GM04504 (cell line): ENCODE results near the gene SLC2A14.
"Not testable (repeated sequence)": the region's sequence is repeated elsewhere in the genome, so short reads cannot be mapped to it uniquely, and the experiment has no call there.

Source experiments
- DNase-seq: peaks from one replicate; pipeline ENCODE4 v3.0.0-alpha.2; 2012; ENCODE audit warnings: low read depth

The SLC2A14 gene

GRCh38 chr12:7833831-7834230, 38.9 kb downstream of the SLC2A14 start:
- DNase-seq = no peak

GRCh38 chr12:7833201-7833600, 39.5 kb downstream of the SLC2A14 start:
- DNase-seq = not testable (repeated sequence)

- DNase-seq = peak; percentile 35
Measured at GRCh38 chr12:7832059-7832696, 40.5 kb downstream of the SLC2A14 start.

- DNase-seq = not testable (repeated sequence)
Measured at GRCh38 chr12:7829737-7830136, 43.0 kb downstream of the SLC2A14 start.

- DNase-seq = not testable (repeated sequence)
Measured at GRCh38 chr12:7825754-7826153, 47.0 kb downstream of the SLC2A14 start.

- DNase-seq = peak; percentile 31
Measured at GRCh38 chr12:7806863-7807487, 65.7 kb downstream of the SLC2A14 start.

- not testable (repeated sequence) for DNase-seq
Measured at GRCh38 chr12:7806319-7806718, 66.4 kb downstream of the SLC2A14 start.

GRCh38 chr12:7801460-7801859, 71.3 kb downstream of the SLC2A14 start:
- no peak for DNase-seq

- not testable (repeated sequence) for DNase-seq
Measured at GRCh38 chr12:7798750-7799308, 73.9 kb downstream of the SLC2A14 start.

GRCh38 chr12:7797698-7798398, 74.9 kb downstream of the SLC2A14 start:
- no peak for DNase-seq

- not testable (repeated sequence) for DNase-seq
Measured at GRCh38 chr12:7797269-7797668, 75.4 kb downstream of the SLC2A14 start.

- DNase-seq = no peak
Measured at GRCh38 chr12:7793211-7793610, 79.5 kb downstream of the SLC2A14 start.

- DNase-seq = not testable (repeated sequence)
Measured at GRCh38 chr12:7788884-7789528, 83.7 kb downstream of the SLC2A14 start, which contains the start of gene NANOG. NANOG (plus strand) TSS chr12:7789402; CDS start chr12:7789615, 213 bp downstream.

GRCh38 chr12:7788294-7788660, 84.4 kb downstream of the SLC2A14 start:
- no peak for DNase-seq

- DNase-seq = no peak
Measured at GRCh38 chr12:7787574-7788293, 85.0 kb downstream of the SLC2A14 start.

- DNase-seq = no peak
Measured at GRCh38 chr12:7784701-7785100, 88.0 kb downstream of the SLC2A14 start.

GRCh38 chr12:7783433-7783832, 89.3 kb downstream of the SLC2A14 start:
- not testable (repeated sequence) for DNase-seq

- no peak for DNase-seq
Measured at GRCh38 chr12:7782055-7782454, 90.7 kb downstream of the SLC2A14 start.

- no peak for DNase-seq
Measured at GRCh38 chr12:7781274-7781673, 91.4 kb downstream of the SLC2A14 start.

GRCh38 chr12:7769999-7770398, 102.7 kb downstream of the SLC2A14 start:
- no peak for DNase-seq
